Left hindlimb (tissue), 1 donor: ENCODE measurements around the gene ZFAND6.
"Not testable (repeated sequence)": the region's sequence is repeated elsewhere in the genome, so short reads cannot be mapped to it uniquely, and the experiment has no call there.

Experiments
- DNase-seq: peaks from one replicate; pipeline ENCODE4 v3.0.0-alpha.2; 2018

Gene ZFAND6

DNA sequence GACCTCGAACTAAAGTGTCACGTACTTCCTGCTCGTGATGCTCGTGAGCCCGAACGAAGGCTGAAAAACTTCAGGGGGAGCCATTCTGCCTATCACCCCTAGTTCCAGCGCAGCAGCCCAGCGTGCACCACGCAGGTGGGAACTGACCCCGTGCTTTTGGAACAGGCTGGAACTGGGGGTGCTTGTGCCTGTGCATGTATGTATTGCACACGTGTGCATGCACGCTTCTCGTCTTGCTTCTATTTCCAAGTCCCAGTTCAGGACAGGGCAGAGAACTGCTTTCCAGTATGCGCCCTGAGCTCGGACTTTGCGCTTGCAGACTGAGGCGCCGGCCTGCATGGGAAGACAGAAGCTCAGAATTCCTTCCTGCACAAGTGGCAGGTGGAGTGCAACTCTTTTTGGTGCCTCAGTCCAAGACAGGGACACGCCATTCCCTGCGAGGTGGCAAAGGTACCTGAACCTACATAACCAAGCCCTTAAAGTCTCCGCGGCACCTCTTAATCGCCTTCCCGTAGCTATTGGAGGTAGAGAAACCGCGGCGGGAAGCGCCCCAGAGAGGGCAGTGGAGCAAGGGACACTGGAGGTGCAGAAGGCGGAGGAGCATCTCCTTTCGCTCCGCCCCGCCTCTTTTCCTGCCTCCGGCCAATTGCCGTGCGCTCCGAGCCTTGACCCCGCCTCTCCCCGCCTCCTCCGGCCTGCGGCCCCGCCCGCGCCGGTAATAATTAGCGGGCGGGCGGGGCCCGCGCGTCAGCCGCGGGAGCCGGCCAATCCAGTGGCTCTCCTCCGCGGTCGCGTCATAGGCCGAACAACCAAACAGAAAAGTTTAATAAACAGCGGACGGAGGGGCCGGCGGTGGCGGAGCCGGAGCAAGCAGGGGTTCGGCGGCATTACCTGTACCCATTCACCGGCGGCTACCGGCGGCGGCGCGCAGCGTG lies at the start of gene ZFAND6:
Gene ZFAND6, plus strand, starts transcription at position 826 of the 935 bp plus-strand sequence. CDS start 60,669 bp downstream, outside the sequence.
- DNase-seq = peak; percentile 95

DNA sequence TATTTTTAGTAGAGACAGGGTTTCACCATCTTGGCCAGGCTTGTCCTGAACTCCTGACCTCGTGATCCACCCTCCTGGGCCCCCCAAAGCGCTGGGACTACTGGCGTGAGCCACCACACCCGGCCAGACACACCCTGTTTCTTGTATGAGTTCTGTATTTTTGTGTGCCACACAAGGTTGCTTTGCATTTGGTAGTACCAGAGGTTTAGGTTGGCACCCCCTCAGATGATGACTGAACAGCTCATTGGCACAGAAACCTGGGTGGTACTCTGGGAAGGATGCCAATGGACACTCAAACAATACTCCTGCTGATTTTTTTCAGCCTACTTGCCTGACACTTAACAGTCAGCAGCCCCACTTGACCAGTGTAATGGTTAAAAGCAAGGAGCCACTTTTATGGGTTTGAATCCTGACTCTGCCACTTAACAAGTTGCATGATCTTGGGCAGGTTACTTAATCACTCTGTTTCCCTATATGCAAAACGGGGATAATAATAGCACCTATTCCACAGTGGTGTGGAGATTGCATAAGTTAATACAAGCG lies 49.3 kb upstream of the ZFAND6 start:
- no peak for DNase-seq

DNA sequence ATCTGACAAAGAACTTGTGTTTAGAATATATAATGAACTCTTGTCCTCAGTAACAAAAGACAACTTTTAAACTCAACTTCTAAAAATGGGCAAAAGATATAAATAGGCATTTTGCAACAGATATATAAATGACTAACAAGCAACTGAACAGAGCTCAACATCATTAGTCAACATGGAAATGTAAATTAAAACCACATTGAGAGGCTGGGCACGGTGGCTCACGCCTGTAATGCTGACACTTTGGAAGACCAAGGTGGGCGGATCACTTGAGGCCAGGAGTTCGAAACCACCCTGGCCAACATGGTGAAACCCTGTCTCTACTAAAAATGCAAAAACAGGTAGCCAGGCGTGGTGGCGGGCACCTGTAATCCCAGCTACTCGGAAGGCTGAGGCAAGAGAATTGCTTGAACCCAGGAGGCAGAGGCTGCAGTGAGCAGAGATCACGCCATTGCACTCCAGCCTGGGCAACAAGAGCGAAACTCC lies 48.4 kb upstream of the ZFAND6 start:
- not testable (repeated sequence) for DNase-seq

DNA sequence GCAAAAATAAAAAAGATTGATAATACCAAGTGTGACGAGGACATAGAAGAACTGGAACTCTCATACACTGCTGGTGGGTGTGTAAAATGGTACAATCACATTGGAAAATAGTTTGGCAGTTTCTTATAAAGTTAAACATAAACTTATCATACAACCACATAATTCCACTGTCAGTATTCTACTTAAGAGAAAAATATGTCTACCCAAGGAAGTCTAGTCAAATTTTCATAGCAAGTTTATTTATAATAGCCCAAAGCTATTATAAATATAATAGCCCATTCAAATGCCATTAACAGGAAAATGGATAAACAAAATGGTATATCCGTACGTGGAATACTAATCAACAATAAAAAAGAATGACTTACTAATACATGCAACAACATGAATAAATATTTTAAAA lies 47.9 kb upstream of the ZFAND6 start:
- DNase-seq = no peak

DNA sequence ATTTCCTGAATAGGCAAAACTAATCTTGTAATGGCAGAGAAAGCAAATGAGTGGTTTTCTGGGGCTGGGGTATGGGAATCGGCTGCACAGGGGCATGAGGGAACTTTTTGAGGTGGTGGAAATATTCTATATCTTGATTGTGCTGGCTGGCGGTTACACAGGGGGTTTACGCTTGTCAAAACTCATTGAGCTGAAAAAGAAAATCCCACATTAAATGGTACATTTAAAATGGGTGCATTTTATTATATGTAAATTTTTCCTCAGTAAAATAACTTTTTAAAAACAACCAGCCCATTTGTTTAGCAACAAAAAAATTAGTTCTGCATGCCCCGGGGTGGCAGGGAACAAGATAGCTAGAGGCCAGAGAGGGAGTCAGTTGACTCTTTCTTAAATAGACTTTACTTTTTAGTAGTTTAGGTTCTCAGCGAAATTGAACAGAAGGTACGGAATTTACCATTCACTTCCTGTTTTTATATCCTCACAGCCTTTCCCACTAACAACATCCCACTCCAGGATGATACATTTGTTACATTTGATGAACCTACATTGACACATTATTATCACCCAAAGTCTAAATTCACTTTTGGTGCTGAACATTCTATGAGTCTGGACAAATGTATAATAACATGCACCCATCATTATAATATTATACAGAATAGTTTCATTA lies 47.3 kb upstream of the ZFAND6 start:
- DNase-seq = no peak

DNA sequence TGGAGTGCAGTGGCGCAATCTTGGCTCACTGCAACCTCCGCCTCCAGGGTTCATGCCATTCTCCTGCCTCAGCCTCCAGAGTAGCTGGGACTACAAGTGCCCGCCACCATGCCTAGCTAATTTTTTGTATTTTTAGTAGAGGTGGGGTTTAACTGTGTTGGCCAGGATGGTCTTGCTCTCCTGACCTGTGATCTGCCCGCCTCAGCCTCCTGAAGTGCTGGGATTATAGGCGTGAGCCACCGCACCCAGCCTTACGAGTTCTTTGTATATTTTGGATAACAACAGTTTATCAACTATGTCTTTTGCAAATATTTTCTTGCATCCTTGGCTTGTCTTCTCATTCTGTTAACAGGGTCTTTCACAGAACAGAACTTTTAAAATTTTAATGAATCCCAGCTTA lies 45.3 kb upstream of the ZFAND6 start:
- DNase-seq = not testable (repeated sequence)

DNA sequence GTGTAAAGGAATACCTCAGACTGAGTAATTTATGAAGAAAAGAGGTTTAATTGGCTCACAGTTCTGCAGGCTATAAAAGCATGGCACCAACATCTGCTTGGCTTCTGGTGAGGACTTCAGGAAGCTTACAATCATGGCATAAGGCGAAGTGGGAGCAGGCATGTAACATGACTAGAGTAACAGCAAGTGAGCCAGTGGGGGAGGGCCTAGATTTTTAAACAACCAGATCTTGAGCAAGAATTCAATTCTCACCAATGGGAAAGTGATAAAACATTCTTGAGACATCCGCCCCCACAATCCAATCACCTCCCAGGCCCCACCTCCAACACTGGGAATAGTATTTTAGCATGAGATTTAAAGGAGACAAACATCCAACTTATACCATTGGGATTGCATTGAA lies 44.3 kb upstream of the ZFAND6 start:
- DNase-seq = no peak

DNA sequence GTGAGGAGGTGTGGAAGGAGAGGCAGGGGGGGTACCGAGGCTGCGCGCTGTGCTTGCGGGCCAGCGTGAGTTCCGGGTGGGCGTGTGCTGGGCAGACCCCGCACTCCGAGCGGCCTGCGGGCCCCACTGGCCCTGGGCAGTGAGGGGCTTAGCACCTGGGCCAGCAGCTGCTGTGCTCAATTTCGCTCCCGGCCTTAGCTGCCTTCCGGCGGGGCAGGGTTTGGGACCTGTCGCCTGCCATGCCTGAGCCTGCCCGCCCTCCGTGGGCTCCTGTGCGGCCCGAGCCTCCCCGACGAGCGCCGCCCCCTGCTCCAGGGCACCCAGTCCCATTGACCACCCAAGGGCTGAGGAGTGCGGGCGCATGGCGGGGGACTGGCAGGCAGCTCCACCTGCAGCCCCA lies 43.0 kb upstream of the ZFAND6 start:
- DNase-seq = not testable (repeated sequence)

DNA sequence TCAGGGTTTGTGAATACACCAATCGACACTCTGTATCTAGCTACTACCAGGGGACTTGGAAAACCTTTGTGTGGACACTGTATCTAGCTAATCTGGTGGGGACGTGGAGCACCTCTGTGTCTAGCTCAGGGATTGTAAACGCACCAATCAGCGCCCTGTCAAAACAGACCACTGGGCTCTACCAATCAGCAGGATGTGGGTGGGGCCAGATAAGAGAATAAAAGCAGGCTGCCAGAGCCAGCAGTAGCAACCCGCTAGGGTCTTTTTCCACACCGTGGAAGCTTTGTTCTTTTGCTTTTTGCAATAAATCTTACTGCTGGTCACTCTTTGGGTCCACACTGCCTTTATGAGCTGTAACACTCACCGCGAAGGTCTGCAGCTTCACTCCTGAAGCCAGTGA lies 42.3 kb upstream of the ZFAND6 start:
- not testable (repeated sequence) for DNase-seq

DNA sequence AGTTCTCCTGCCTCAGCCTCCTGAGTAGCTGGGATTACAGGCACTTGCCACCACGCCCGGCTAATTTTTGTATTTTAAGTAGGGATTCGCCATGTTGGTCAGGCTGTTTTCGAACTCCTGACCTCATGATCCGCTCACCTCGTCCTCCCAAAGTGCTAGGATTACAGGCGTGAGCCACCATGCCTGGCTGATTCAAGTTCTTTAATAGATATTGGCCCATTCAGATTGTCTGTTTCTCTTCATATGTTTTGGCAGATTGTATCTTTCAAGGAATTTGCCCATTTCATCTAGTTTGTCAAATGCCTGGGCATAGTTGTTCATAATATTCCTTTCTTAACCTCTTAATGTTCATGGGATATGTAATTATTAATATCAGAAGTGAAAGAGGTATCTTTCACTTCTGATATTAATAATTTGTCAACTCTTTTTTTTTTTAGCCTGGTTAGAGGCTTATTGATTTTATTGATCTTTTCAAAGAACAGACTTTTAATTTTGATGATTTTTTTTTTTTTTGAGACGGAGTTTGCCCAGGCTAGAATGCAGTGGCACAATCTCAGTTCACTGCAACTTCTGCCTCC lies 40.2 kb upstream of the ZFAND6 start:
- no peak for DNase-seq

DNA sequence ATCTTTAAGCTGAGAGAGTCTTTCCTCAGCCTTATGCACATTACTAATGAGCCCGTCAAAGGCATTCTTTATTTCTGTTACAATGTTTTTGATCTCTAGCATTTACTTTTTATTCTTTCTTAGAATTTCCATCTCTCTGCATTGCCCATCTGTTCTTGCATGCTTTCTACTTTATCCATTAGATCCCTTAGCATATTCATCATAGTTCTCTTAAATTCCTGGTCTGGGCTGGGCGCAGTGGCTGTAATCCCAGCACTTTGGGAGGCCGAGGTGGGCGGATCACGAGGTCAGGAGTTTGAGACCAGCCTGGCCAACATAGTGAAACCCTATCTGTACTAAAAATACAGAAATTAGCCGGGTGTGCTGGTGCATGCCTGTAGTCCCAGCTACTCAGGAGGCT lies 39.3 kb upstream of the ZFAND6 start:
- DNase-seq = not testable (repeated sequence)

DNA sequence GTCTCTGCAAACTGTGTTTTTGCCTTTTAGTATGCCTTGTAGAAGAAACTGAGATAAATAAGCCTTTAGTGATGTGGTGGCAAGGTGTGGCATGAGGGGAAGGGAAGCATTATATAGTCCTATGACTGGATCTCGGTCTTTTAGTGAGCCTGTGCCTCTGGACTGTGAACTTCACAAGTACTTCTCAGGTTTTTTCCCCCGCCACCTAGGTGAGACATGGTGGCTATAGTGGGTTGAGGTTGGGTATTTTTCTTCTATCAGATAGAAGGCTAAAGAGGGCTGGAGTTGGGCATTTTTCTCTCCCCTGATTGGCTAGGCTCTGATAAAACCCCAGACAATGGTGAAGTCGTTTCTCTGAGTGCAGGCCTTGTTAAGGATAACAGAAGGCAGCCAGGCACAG lies 38.7 kb upstream of the ZFAND6 start:
- DNase-seq = no peak

DNA sequence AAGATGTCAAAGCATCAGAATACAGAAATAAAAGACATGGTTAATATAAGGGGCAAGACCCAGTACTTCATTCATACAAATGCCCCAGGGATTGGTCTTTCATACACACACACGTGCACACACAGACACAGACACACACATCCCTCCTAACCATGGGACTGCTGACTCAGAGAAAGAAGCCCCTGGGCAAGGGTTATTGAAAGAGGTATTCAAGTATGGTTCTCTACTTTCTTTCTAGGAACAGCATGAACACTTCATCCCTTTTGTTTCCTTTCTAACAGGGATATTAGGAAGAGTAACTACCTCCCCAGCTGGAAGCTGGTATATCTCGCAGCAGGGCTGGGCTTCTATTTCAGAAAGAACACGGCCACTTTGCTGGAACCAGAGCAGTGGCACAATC lies 33.2 kb upstream of the ZFAND6 start:
- no peak for DNase-seq

DNA sequence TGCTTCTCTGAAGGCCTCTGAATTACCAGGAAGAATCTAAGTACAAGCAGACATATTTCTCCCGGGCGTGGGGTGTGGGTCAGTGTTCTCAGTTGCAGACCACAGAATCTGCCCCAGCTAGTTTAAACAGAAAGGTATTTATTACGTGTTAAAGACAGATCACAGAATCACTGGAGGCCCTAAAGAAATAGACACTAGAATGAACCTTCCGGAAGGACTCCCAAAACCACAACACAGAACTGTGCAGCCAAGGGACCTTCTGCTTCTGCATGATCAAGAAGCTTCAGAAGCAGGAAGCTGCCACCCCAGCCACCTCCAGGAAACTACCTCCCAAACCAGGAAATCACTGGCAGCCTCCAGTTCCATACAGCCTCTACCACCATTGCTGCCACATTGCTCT lies 32.7 kb upstream of the ZFAND6 start:
- DNase-seq = no peak

DNA sequence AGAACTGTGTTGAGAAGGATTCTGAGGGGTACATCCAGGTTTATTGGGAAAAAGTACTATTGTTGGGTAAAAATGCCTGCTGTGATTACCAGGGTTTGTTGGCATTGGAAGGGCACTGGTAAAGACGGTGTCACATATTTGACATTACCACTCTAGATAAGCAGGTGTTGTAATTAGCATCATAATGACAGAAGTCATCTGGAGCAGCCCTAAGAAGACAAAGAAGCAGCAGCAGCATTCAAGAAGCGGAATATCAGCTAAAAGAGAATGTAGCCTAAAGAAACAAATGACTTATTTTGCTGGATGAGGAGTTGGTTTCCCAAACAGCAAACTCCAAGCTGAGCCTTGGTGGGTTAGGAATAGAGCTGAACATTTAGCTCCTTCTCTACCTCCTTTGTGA lies 30.5 kb upstream of the ZFAND6 start:
- DNase-seq = no peak

DNA sequence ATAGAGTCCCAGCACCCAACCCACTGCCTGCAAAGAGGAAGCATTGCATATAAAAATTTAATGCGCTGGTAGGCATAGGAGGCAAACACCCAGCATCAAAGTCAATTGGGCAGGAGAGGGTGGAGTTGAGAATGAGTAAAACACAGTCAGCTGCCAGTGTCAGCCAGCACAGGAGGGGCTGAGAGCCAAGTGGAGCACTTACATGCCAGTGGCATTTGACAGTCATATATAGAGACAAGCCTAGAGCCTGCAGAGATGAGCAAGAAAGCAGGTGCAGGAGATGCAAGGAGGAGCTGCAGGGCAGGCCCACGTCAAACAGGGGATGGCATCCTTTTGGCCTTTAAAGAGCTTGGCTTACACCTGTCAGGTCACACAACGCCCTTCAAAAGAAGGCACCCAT lies 27.6 kb upstream of the ZFAND6 start:
- no peak for DNase-seq

DNA sequence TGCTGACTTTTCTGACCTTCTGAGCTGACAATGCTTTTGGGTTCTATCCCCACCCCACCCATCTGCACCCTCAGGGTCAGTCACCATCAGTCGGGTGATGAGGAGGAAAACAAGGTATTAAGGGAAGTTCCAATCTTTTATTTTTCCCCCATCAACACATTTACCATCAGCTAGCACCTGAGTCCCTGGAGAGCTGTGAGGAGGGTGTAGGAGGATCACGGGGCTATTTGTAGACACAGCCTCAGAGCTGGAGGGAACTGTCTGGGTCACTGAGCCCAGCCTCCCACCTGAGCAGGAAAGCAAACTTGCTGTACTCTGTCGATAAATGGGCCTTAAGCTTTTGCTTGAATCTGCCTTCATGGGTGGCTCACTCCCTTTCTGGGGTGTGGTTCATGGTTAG lies 24.8 kb upstream of the ZFAND6 start:
- DNase-seq = no peak

DNA sequence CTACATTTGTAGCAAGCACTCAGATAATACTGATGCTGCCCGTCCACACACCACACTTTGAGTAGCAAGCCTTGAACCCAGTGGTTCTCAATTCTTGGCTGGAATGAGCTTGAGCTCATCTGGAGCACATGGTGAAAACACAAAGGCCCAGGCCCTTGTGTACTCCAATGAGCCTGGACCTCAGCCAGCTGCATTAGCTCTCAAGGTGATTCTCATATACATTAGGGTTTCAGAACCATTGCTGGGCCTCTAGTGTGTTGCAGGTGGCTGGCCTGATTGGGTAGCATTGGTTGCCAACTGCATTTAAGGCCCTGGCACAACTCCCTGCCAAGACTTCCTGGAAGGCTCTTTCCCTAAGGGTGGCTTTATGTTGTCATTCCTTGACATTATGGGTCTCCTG lies 23.4 kb upstream of the ZFAND6 start:
- DNase-seq = no peak

DNA sequence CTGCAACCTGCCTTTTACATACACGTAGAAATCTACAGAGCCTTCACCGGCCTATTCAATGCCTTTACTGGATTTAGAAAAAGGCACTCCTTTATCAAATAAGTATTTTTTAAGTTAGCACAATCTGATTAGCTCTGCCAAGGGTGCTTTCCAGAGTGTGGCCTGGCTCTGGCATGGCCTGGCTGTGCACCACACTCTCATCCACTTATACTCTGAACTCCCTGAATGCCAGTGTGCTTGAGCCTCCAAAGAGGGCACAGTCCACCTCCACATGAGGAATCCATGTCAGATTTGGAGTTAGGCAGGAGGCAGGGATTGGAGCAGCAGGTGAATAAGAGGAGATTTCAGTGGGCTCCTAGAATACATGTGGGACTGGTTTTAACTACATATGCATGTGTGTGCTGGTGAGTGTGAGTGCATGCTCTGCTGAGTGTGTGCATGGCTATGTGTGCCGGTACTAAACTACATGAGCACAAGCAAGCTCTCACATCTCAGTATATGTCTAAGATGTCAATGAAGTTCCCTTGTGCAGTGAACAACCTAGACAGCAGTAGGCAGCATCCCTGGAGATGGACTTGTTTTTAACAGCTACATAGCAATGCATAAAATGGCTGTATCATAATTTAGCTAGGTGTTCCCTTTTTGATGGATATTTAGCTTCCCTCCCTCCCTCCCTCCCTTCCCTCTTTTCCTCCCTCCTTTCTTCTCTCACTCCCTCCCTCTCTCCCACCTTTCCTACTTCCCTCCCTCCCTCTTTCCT lies 17.8 kb upstream of the ZFAND6 start:
- no peak for DNase-seq

DNA sequence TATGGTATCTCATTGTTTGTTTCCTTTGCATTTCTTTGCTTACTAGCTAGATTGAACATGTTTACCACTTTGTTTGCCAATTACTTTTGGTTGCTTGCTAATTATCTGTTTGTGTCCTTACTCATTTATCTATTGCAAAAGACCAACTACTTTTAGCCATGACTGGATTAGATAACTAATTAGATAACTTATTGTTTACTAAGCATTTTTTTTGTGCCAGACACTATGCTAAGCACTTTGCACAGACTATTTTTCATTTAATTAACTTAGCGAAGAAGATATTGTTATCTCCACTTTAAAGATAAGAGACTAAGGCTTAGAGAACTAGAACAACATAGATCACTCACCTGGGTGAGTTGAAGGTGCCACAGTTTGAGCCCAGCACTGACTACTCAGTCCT lies 16.9 kb upstream of the ZFAND6 start:
- DNase-seq = no peak

DNA sequence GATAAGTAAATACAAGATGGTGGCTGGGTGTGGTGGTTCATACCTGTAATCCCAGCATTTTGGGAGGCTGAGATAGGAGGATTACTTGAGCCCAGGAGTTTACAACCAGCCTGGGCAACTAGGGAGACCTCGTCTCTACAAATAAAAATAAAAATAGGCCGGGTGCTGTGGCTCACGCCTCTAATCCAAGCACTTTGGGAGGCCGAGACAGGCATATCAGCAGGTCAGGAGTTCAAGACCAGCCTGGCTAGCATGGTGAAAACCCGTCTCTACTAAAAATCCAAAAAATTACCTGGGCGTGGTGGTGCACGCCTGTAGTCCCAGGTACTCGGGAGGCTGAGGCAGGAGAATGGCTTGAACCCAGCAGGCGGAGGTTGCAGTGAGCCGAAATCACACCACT lies 14.3 kb upstream of the ZFAND6 start:
- DNase-seq = not testable (repeated sequence)

DNA sequence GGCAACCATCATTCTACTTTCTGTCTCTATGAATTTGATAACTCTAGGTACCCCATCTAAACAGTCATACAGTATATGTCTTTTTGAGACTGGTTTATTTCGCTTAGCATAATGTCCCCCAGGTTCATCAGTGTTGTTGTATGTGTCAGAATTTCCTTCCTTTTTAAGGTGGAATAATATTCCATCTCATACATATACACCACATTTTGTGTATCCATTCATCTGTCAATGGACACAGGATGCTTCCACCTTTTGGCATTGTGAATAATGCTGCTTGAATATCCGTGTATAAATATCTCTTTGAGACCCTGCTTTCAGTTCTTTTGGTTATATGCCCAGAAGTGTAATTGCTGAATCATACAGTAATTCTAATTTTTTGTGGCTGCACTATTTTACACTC lies 10.4 kb upstream of the ZFAND6 start:
- no peak for DNase-seq
